OCI-M1 (cell line): ENCODE data around the gene LRP5.
"Not testable (repeated sequence)": the region's sequence is repeated elsewhere in the genome, so short reads cannot be mapped to it uniquely, and the experiment has no call there.

Experiments used
- DNase-seq: peaks from one replicate; lab custom pipeline; 2025; lab: John Stamatoyannopoulos, UW

Gene LRP5

DNA sequence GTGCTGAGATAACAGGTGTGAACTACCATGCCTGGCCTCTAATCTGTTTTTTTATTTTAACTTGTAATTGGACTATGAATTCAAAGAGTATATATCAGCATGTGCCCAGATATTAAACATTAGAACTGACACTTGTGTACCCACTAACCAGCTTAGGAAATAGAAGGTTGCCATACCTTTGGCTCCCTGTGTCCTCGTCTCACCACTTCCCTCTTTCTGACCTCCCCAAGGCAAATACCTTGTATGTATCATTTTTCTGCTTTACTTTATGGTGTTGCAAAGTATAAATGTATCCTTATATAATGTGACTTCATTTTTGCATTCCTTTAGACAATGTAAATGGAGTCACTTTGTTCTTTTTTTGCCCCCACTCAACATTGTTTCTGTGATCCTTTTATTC is 157.3 kb downstream of the LRP5 start:
- peak; percentile 66 for DNase-seq

DNA sequence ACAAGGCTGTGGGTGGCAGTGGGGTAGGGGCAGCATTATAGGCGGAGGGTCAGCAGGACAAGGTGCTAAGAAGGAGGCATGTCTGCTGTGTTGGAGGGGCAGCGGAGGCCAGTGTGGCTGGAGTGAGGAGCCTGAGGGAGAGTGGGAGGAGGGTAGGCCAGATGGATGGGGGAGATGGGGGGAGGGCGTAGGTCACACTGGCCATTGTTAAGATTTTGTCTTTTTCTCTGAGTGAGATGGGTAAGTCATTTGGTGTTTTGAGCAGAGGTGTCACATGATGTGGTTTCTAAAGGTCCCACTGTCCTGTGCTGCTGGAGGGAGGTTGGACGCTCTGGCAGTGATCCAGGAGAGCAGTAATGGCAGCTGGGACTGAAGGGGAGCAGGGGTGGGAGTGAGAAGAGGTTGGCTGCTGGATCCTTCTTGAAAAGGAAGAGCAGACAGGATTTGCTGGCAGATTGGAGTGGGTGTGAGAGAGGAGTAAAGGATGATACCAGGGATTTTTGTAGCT is 158.0 kb downstream of the LRP5 start:
- DNase-seq = peak; percentile 81

DNA sequence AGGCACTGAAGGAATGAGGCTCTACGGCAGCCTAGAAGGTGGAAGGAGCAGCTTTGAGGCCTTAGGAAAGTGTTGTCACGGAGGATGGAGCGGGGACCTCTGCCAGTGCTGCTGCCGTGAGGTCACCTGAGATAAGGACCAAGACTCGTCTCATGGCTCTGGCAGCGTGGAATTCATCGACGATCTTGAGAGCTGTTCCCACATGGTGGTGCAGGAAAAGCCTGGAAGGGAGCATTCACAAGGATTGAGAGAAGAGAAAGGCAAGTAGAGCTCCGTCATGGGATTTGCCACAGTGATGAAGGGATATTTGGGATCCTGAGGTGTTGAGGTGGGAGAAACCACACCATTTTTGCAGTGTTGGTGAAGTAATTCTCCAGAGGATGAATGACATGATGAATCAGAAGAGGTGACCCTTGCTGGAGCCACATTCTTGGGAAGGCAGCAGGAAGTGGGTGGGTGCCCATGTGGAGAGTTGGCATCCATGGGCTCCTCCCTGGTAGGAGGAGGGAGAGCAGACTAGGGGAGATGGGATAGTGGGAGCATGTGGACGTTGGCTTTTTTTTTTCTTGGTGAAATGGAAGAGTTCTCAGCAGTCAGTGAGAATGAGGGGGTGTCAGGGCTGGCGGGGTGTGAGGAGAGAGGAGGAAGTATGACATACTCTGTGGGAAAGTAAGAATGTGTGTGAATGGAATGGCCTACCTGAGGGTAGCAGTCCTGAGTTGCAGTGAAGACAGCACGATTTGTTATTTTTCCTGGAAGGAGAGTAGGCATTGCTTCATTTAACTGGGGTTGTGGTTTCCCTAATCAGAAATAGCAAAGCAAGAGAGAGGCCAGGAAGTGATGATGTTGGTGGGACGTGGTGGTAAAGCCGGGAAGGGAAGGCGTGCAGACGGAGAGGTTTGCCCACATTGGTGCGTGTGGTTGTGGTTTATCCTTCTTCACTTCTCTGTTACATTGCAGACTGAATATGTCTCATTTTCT is 159.3 kb downstream of the LRP5 start:
- peak; percentile 99 for DNase-seq

DNA sequence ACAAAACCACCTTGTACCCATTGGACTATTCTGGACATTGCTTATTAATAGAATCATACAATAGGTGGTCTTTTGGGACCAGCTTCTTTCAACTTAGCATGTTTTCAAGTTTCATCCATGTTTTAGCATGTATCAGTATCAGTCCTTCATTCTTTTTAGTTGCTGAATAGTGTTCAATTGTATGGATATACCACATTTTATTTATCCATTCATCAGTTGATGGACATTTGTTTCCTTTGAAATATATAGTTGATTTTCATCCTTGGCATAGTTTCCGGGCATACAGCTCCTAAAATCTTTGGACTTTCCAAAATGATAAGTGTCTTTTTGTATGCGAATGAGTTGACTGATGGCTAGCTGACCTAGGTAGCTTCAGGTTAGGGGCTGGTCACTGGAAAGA is 160.4 kb downstream of the LRP5 start:
- DNase-seq = no peak

DNA sequence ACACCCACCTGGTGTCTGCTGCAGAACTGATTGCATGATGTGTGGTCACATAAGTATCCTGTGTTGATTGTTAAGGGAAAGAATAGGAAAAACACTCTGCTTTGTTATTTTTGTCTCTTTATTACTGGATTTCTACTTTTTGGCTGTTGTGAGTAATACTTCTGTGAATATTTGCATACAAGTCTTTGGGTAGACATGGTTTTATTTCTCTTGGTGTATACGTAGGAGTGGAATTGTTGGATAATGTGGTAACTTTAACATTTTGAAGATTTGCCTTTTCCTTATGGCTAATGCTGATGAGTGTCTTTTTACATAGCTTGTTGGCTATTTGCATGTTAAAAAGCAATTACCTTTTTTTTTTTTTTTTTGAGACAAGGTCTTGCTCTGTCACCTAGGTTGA is 161.3 kb downstream of the LRP5 start:
- DNase-seq = no peak

DNA sequence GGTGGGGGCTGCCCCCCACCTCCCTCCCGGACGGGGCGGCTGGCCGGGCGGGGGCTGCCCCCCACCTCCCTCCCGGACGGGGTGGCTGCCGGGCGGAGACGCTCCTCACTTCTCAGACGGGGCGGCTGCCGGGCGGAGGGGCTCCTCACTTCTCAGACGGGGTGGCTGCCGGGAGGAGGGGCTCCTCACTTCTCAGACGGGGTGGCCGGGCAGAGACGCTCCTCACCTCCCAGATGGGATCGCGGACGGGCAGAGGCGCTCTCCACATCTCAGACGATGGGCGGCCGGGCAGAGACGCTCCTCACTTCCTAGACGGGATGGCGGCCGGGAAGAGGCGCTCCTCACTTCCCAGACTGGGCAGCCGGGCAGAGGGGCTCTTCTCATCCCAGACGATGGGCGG is 163.2 kb downstream of the LRP5 start:
- DNase-seq = not testable (repeated sequence)

DNA sequence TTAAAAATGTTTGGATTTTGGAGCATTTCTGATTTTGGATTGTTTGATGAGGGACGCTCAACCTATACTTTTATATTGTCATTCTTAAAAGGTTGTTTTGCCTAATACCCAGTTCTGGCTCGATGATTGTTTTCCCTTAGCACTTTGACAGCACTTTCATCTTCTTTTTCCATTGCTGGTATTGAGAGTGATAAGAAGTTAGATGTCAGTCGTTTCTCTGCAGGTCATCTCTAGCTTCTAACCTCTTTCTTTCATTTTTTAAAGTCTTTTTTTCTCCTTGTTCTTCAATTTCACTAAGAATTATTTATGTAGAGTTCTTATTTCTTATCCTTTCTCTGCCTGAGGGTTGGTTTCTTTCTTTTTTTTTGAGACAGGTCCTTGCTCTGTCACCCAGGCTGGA is 167.0 kb downstream of the LRP5 start:
- DNase-seq = no peak

DNA sequence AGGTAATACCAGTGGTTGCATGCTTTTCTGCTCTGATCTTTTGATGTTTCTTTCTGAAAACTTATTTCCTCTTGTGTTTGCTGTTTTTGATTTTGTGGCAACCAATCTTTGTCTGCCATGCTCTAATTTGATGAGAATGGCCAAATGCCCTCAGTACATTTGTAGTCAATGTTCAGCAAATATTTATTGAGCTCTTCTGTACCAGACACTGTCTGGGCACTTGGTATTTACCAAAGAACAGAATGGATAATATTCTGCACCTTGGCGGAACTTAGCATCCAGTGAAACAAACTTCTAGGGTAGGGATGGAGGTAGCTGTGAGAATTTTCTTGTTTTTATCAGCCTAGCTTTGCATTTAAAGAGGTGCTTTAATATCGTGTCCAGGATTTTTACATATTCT is 167.8 kb downstream of the LRP5 start:
- no peak for DNase-seq

DNA sequence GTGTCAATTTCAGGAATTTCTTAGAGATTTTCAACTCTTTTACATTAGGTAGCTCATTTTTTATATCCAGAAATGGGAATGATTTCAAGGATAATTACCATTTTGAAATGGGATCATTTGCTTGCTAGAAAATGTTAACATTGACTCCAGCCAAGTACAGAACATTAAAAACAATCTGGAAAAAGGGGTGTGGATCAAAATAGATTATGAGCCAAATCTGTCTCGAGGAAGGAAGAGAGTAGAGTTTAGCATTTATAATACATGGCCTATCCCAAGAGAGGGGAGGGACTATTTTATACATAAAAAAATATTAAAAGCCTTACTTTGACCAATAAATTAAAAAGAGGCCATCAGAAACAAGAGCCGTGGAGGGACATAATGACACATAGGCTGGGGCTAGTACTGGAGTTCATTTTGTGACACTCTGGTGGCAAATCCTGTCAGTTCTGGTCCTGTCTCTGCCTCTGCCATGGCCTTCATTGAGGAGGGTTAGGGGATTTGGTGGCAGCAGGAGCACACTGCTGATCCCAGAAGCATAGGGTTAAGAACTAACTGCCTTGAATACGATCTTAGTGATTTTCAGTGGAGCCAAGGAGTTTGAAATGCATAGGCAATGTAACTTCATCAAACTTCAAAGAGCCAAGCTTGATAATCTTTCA is 168.6 kb downstream of the LRP5 start:
- DNase-seq = no peak

DNA sequence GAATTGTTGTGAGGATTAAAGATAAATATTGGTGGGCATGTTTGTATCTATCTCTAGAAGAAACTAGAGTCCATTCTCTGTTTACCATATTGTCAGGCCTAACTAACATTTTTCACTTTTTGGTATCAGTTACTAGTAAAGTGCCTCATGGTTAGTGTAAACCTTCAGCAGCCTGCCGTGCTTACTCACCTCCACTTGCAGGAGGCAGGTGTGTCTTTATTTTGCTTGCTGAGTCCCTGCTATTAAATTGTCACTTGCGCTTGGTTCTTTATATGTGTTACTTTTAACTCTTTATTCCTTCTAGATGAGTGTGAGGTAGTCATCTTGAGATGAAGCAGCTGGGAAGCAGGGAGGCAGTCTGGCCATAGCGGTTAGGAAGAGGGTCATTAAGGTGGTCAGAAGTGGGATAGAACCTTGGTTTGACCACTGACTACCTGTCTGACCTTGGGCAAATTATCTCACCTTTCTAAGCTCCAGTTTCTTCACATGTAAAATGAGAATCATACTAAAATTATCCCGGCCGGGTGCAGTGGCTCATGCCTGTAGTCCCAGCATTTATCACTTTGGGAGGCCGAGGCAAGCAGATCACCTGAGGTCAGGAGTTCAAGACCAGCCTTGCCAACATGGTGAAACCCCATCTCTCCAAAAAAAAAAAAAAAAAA is 169.3 kb downstream of the LRP5 start:
- no peak for DNase-seq

DNA sequence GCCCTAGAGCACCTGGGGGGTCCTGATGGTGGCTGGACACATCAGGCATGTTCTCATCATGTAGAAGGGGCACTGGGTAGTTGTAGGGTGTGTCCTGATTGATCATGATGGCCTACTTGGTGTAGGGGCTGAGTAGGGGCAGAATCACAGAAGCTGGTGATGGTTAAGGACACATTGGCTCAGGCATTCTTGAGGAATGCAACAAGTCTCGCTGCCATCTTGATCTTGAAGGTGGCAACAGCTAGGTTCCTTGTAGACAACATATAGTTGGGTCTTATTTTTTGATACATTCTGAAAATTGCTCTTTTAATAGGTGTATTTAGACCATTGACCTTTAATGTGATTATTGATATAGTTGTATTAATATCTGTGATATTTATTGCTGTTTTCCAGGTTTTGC is 176.2 kb downstream of the LRP5 start:
- DNase-seq = no peak

DNA sequence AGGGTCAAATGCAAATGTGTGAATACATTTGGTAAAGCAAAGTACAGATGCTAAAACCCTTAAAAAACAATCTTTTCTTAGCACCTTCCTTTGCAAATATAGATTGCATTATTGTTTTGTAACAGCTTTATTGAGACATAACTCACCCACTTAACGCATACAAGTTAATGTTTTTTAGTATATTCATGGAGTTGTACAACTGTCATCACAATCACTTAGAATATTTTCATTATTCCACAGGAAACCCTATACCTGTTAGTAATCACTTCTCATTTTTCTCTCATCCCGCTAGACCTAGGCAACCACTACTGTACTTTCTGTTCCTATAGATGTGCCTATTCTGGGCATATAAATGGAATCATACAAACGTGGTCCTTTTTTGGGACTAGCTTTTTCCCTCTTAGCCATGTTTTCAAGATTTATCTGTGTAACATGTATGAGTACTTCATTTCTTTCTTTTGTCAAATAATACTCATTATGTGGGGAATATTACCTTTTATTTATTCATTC is 182.9 kb downstream of the LRP5 start:
- no peak for DNase-seq

DNA sequence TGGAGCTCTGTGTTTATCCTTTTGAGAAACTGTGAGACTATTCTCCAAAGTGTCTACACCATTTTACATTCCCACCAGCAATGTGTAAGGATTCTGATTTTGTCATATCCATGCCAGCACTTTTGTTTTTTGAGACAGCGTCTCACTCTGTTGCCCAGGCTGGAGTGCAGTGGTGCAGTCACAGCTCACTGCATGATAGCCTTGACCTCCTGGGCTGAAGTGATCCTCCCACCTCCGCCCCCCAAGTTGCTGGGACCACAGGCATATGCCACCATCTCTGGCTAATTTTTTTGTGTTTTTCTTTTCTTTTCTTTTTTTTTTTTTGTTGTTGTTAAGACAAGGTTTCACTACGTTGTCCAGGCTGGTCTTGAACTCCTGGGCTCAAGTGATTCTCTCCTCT is 183.5 kb downstream of the LRP5 start:
- DNase-seq = no peak

DNA sequence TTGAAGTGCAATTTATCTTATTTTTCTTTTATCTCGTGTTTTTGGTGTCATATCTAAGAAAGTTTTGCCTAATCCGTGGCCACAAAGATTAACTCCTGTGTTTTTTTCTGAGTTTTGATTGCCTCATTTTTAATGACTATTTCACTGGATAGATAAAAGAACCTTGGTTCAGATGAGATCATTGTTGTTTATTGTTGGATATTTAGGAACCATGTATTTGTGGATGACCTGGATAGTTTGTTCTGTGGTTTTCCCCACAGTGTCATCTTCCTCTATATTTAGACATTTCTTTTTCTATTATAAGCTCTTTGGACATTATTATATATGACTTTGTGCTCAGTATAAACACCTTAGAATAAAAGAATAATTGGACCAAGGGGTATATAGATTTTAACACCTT is 185.4 kb downstream of the LRP5 start:
- peak; percentile 64 for DNase-seq

DNA sequence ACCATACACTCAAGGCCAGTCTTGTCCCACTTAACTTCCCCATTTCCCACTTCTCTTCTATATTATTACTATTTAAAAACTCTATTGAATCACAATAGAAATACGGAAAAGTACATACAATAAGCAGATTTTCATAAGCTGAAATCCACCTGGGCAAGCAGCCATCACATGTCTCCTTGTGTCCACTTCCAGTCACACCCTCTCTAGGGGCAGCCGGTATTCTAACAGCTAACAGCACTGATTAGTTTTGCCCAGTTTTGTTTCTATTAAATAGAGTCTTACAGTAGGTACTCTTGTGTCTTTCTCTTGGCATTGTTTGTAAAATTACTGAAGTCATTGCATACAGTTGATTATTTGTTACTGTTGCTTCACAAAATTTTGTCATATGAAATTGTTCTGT is 185.9 kb downstream of the LRP5 start:
- peak; percentile 65 for DNase-seq
